GM23338 (cell line): ENCODE results near the gene NPNT. TPM values are rescaled to one million over a fixed set of nuclear protein-coding genes. Genes with fewer than 3 reads are reported as not detected.

Experiments
- ATAC-seq: fragments of 200-7000 bp; cut with Tn5 transposase; 3 replicates; pipeline ENCODE4 v1.9.1; 2020
- DNase-seq: peaks from one replicate; pipeline ENCODE4 v3.0.0-alpha.2; 2015; ENCODE audit warnings: low spot score
- H2AFZ ChIP-seq: fragments of 200-600 bp; sonication (generic); 2 replicates; pipeline ENCODE4 v1.8.0; 2016; ENCODE audit warnings: antibody characterized with exemption, mild to moderate bottlenecking, moderate library complexity
- H3F3A ChIP-seq: fragments of 200-600 bp; sonication (generic); replicated peaks from 2 replicates; pipeline ENCODE4 v1.8.0; 2017; ENCODE audit warnings: antibody characterized with exemption, mixed run types, low read depth
- H3K27ac ChIP-seq: fragments of 200-600 bp; sonication (generic); 2 replicates; pipeline ENCODE4 v1.6.1; 2016; ENCODE audit warnings: low read depth
- H3K27me3 ChIP-seq: fragments of 200-600 bp; sonication (generic); 2 replicates; pipeline ENCODE4 v1.8.0; 2016; ENCODE audit warnings: mild to moderate bottlenecking, mixed run types, moderate library complexity; ENCODE audit not compliant: insufficient read depth
- H3K36me3 ChIP-seq: fragments of 200-600 bp; sonication (generic); 2 replicates; pipeline ENCODE4 v1.8.0; 2016; ENCODE audit warnings: mild to moderate bottlenecking; ENCODE audit not compliant: insufficient read depth
- H3K4me1 ChIP-seq: fragments of 200-600 bp; sonication (generic); 2 replicates; pipeline ENCODE4 v1.8.0; 2016; ENCODE audit warnings: mild to moderate bottlenecking, moderate library complexity; ENCODE audit not compliant: insufficient read depth
- H3K4me2 ChIP-seq: fragments of 200-600 bp; sonication (generic); 2 replicates; pipeline ENCODE4 v1.7.1; 2017; ENCODE audit warnings: mixed run types
- H3K4me3 ChIP-seq: fragments of 200-600 bp; sonication (generic); 2 replicates; pipeline ENCODE4 v1.6.1; 2016; ENCODE audit warnings: mixed run types
- H3K79me2 ChIP-seq: fragments of 200-600 bp; sonication (generic); replicated peaks from 2 replicates; pipeline ENCODE4 v1.8.0; 2017; ENCODE audit warnings: mild to moderate bottlenecking; ENCODE audit not compliant: insufficient read depth
- H3K9me2 ChIP-seq: fragments of 200-600 bp; sonication (generic); 2 replicates; pipeline ENCODE4 v1.8.0; 2017; ENCODE audit not compliant: insufficient read depth
- H4K20me1 ChIP-seq: fragments of 200-600 bp; sonication (generic); replicated peaks from 2 replicates; pipeline ENCODE4 v1.8.0; 2017; ENCODE audit warnings: mild to moderate bottlenecking; ENCODE audit not compliant: insufficient read depth
- H3K27ac Mint-ChIP-seq: 2 replicates; pipeline ENCODE4 v1.8.0; 2020; ENCODE audit warnings: inconsistent platforms, mild to moderate bottlenecking, moderate library complexity, mixed read lengths
- H3K27me3 Mint-ChIP-seq: 3 replicates; pipeline ENCODE4 v1.8.0; 2022; ENCODE audit warnings: low read depth, mild to moderate bottlenecking, moderate library complexity, mixed read lengths, inconsistent platforms; ENCODE audit not compliant: insufficient read depth, poor library complexity
- H3K36me3 Mint-ChIP-seq: 3 replicates; pipeline ENCODE4 v1.8.0; 2021; ENCODE audit warnings: low read depth, mild to moderate bottlenecking, inconsistent platforms, moderate library complexity, mixed read lengths
- H3K4me1 Mint-ChIP-seq: 3 replicates; pipeline ENCODE4 v1.8.0; 2020; ENCODE audit warnings: mild to moderate bottlenecking, inconsistent platforms, mixed read lengths
- H3K4me3 Mint-ChIP-seq: 3 replicates; pipeline ENCODE4 v1.8.0; 2021; ENCODE audit warnings: moderate library complexity, mild to moderate bottlenecking, inconsistent platforms, mixed read lengths
- H3K9me3 Mint-ChIP-seq: 3 replicates; pipeline ENCODE4 v1.8.0; 2020; ENCODE audit warnings: moderate library complexity, mild to moderate bottlenecking, inconsistent platforms, mixed read lengths
- CREB1 ChIP-seq: fragments of 250-450 bp; sonication (Bioruptor Pico); IDR thresholded peaks from 2 replicates; pipeline ENCODE4 v1.5.0; 2020; ENCODE audit warnings: low read depth, mild to moderate bottlenecking, moderate library complexity
- ETS1 ChIP-seq: IDR thresholded peaks from 2 replicates; pipeline ENCODE4 v1.6.1; 2016; ENCODE audit warnings: antibody characterized with exemption
- EZH2 ChIP-seq: fragments of 200-600 bp; sonication (generic); IDR thresholded peaks from one replicate; pipeline ENCODE4 v1.8.0; 2017; ENCODE audit warnings: antibody characterized with exemption, mild to moderate bottlenecking, low read depth; ENCODE audit not compliant: unreplicated experiment
- JUNB ChIP-seq: IDR thresholded peaks from one replicate; pipeline ENCODE4 v1.6.1; 2016; ENCODE audit warnings: antibody characterized with exemption; ENCODE audit not compliant: unreplicated experiment
- NANOG ChIP-seq: IDR thresholded peaks from 2 replicates; pipeline ENCODE4 v1.6.1; 2016; ENCODE audit warnings: antibody characterized with exemption, borderline replicate concordance
- POLR2AphosphoS5 ChIP-seq: IDR thresholded peaks from 2 replicates; pipeline ENCODE4 v1.6.1; 2016; ENCODE audit warnings: antibody characterized with exemption, low read depth
- STAT1 ChIP-seq: IDR thresholded peaks from one replicate; pipeline ENCODE4 v1.6.1; 2016; ENCODE audit warnings: antibody characterized with exemption; ENCODE audit not compliant: unreplicated experiment
- ZNF114 ChIP-seq: fragments of 250-450 bp; sonication (Bioruptor Pico); IDR thresholded peaks from 2 replicates; pipeline ENCODE4 v1.5.0; 2020; ENCODE audit warnings: mild to moderate bottlenecking, moderate library complexity
- ZNF331 ChIP-seq: fragments of 250-450 bp; sonication (Bioruptor Pico); IDR thresholded peaks from 2 replicates; pipeline ENCODE4 v1.5.0; 2020; ENCODE audit warnings: low read depth, mild to moderate bottlenecking, moderate library complexity
- ZNF462 ChIP-seq: fragments of 250-450 bp; sonication (Bioruptor Pico); IDR thresholded peaks from 2 replicates; pipeline ENCODE4 v1.5.0; 2020; ENCODE audit warnings: mild to moderate bottlenecking, moderate library complexity
- polyA plus RNA-seq: library from polyadenylated mRNA; unstranded; fragments of >200 nt; fragmentation: Nextera tagmentation; extraction: Ambion mirVana; gene quantifications from 2 replicates; pipeline ENCODE4 v1.2.1, GENCODE V29; 2016
- total RNA-seq: library from RNA; depleted of rRNA; stranded (reverse); fragments of >200 nt; shearing (Covaris generic); gene quantifications from 2 replicates; pipeline ENCODE4 v1.2.3, GENCODE V29; 2014
- TF ChIP-seq, protein P1 (sequence below), 2 experiments: fragments of 200-600 bp in 1 of 2; sonication (generic) in 1 of 2; conservative IDR thresholded peaks; 2 replicates each; pipeline versions ENCODE4 v1.5.1 to v1.6.1; 2016 to 2017; ENCODE audit warnings: antibody characterized with exemption in 2 of 2, low read depth in 2 of 2, mild to moderate bottlenecking in 2 of 2, moderate library complexity in 1 of 2

The NPNT gene
- total and polyA plus RNA-seq, 2 experiments from 2014 or later = 1.4 TPM

- ATAC-seq (no peak), DNase-seq (no peak)
- Histone ChIP-seq H4K20me1 (no peaks in the 10 kb centered on the region), H2AFZ (no peak overlapping the region), H3K27ac (no peak overlapping the region), H3K4me1 (peaks cover 6% of the 10 kb centered on the region; the same call in 1 of the 2 replicates), H3K4me3 (no peak overlapping the region), H3K79me2 (no peaks in the 10 kb centered on the region), H3K4me2 (no peak overlapping the region), H3K36me3 (no peaks in the 10 kb centered on the region), H3F3A (no peaks in the 10 kb centered on the region), H3K27me3 (no peaks in the 10 kb centered on the region), H3K9me2 (no peaks in the 10 kb centered on the region)
- no peaks in the 10 kb centered on the region for H3K36me3 Mint-ChIP-seq
- H3K4me1 Mint-ChIP-seq = peaks cover 8% of the 10 kb centered on the region; the same call in 2 of the 3 replicates
- H3K9me3 Mint-ChIP-seq = no peaks in the 10 kb centered on the region
- H3K27me3 Mint-ChIP-seq = no peaks in the 10 kb centered on the region
- no peak overlapping the region for H3K4me3 Mint-ChIP-seq
- TF ChIP-seq NANOG (no peak), ETS1 (no peak), ZNF331 (CRISPR knock-in tag) (no peak)
- no peak overlapping the region for H3K27ac Mint-ChIP-seq
Observed at GRCh38 chr4:105923497-105924238, 28.4 kb downstream of the NPNT start.

GRCh38 chr4:105924341-105924740 lies 29.1 kb downstream of the NPNT start:
- DNase-seq (no peak), ATAC-seq (no peak)
- Mint-ChIP-seq H3K36me3 (no peaks in the 10 kb centered on the region), H3K4me3 (no peak overlapping the region), H3K27me3 (no peaks in the 10 kb centered on the region), H3K9me3 (no peaks in the 10 kb centered on the region), H3K27ac (no peak overlapping the region), H3K4me1 (peaks cover 8% of the 10 kb centered on the region; the same call in 2 of the 3 replicates)
- H3F3A ChIP-seq = no peaks in the 10 kb centered on the region
- H3K27me3 ChIP-seq = no peaks in the 10 kb centered on the region
- H3K4me3 ChIP-seq = no peak overlapping the region
- H2AFZ ChIP-seq = no peak overlapping the region
- H3K9me2 ChIP-seq = no peaks in the 10 kb centered on the region
- peaks cover 6% of the 10 kb centered on the region; the same call in 1 of the 2 replicates for H3K4me1 ChIP-seq
- no peaks in the 10 kb centered on the region for H4K20me1 ChIP-seq
- no peaks in the 10 kb centered on the region for H3K36me3 ChIP-seq
- no peak overlapping the region for H3K27ac ChIP-seq
- H3K79me2 ChIP-seq = no peaks in the 10 kb centered on the region
- H3K4me2 ChIP-seq = no peak overlapping the region
- TF ChIP-seq ZNF462 (CRISPR knock-in tag) = no peak
- no peak for TF ChIP-seq JUNB
- TF ChIP-seq CREB1 (CRISPR knock-in tag) = no peak
- no peak for TF ChIP-seq POLR2AphosphoS5
- TF ChIP-seq NANOG = no peak
- no peak for TF ChIP-seq ZNF331 (CRISPR knock-in tag)
- no peak for TF ChIP-seq ZNF114
- no peak for TF ChIP-seq STAT1
- TF ChIP-seq, protein P1, sequence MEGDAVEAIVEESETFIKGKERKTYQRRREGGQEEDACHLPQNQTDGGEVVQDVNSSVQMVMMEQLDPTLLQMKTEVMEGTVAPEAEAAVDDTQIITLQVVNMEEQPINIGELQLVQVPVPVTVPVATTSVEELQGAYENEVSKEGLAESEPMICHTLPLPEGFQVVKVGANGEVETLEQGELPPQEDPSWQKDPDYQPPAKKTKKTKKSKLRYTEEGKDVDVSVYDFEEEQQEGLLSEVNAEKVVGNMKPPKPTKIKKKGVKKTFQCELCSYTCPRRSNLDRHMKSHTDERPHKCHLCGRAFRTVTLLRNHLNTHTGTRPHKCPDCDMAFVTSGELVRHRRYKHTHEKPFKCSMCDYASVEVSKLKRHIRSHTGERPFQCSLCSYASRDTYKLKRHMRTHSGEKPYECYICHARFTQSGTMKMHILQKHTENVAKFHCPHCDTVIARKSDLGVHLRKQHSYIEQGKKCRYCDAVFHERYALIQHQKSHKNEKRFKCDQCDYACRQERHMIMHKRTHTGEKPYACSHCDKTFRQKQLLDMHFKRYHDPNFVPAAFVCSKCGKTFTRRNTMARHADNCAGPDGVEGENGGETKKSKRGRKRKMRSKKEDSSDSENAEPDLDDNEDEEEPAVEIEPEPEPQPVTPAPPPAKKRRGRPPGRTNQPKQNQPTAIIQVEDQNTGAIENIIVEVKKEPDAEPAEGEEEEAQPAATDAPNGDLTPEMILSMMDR (conservative IDR thresholded peaks at IDR 0.05; ENCODE audit: low read depth in 2 of 2) = no peak
- no peak for TF ChIP-seq EZH2
- TF ChIP-seq ETS1 = no peak
